Measurements from ENCODE around the gene CMTM1. TPM values are rescaled to one million over a fixed set of nuclear protein-coding genes. Genes with fewer than 3 reads are reported as not detected.

The CMTM1 gene
- total RNA-seq, 1 donor from 2014 or later: 0.95 TPM

DNA sequence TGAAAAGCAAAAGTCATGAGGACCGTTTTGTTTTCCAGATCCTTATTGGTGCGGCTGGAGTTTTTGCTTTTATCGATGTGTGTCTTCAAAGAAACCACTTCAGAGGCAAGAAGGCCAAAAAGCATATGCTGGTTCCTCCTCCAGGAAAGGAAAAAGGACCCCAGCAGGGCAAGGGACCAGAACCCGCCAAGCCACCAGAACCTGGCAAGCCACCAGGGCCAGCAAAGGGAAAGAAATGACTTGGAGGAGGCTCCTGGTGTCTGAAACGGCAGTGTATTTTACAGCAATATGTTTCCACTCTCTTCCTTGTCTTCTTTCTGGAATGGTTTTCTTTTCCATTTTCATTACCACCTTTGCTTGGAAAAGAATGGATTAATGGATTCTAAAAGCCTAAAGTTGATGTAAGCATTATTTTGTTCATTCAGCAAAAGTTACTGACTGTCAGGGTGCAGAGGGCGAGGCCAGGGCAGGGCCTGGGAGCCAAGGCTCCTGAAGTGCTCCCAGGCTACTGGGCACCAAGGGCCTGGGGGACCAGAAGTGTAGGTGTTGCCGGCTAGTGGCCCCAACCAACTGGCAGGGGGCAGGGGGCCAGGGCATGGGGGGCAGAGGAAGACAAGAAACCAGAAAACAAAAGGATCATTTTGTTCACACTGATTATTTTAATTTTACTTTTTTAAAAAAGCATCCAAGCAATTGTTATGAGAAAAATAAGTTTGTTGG, 21.8 kb downstream of the CMTM1 start:
- no peak for ATAC-seq (ENCODE audit: low read depth)
- Mint-ChIP-seq H3K27me3 (peaks cover 21% of the 10 kb centered on the region), H3K27ac (no peak overlapping the region), H3K4me1 (peaks cover 33% of the 10 kb centered on the region), H3K36me3 (ENCODE audit: low read depth) (no peaks in the 10 kb centered on the region), H3K4me3 (no peak overlapping the region), H3K9me3 (no peaks in the 10 kb centered on the region)
- CTCF ChIA-PET: no interaction called here
- intact Hi-C loops (cut with micrococcal nuclease): no loop called here
- POLR2A ChIA-PET: no interaction called here
- no peak for DNase-seq
- TF ChIP-seq, protein P1, sequence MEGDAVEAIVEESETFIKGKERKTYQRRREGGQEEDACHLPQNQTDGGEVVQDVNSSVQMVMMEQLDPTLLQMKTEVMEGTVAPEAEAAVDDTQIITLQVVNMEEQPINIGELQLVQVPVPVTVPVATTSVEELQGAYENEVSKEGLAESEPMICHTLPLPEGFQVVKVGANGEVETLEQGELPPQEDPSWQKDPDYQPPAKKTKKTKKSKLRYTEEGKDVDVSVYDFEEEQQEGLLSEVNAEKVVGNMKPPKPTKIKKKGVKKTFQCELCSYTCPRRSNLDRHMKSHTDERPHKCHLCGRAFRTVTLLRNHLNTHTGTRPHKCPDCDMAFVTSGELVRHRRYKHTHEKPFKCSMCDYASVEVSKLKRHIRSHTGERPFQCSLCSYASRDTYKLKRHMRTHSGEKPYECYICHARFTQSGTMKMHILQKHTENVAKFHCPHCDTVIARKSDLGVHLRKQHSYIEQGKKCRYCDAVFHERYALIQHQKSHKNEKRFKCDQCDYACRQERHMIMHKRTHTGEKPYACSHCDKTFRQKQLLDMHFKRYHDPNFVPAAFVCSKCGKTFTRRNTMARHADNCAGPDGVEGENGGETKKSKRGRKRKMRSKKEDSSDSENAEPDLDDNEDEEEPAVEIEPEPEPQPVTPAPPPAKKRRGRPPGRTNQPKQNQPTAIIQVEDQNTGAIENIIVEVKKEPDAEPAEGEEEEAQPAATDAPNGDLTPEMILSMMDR (IDR thresholded peaks at IDR 0.05): no peak

DNA sequence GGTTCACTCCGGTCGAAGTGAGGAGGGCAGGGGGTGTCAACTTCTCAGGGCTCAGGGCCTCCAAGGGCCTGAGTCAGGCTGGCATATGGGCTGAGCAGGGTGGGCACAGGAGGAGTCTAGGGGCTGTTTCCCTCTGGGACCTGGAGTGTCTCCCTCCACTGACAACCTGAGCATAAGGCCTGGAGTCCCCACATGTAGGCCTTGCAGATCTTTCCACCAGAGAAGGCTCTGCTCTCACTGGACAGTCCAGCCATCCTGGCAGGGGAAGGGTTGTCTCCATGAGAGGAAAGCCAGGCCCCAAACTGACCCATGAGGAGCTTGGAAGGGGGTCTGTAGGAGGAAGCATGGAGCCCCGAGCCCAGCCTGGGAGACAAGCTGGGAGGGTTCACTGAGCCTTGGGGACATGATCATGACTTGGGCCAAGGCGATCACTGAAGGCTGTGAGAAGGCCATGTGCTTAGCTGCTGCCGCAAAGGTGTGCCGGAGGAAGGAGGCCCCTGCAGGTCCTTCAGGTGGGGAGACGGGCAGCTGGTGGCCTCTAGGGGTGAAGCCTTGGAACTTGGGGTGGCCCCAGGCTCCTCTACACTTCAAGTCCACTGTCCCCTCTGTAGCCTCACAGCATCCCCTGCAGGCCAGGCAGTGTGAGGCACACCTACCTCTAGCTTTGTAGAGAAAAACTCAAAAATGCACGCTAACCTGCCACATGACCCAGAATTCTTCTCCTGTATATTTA, 22.9 kb downstream of the CMTM1 start:
- Mint-ChIP-seq H3K4me3 (peak overlapping the region; percentile 13), H3K27ac (no peak overlapping the region), H3K4me1 (peaks cover 34% of the 10 kb centered on the region), H3K36me3 (ENCODE audit: low read depth) (no peaks in the 10 kb centered on the region), H3K9me3 (peaks cover 3% of the 10 kb centered on the region), H3K27me3 (peaks cover 20% of the 10 kb centered on the region)
- intact Hi-C loops (cut with micrococcal nuclease): loop anchor here (1.0 kb wide), 3 partner anchors 77 to 183 kb away; no protein-coding TSS in a partner anchor
- ATAC-seq (ENCODE audit: low read depth) (peak; percentile 87), DNase-seq (no peak)
- TF ChIP-seq, protein P1 (IDR thresholded peaks at IDR 0.05): no peak
- CTCF ChIA-PET: interaction anchor here (0.5 to 1.5 kb wide), 18 partner anchors 10 to 184 kb away, joined by 3 to 11 read pairs (median 4); partner anchors contain the start of genes CKLF and CMTM2
- POLR2A ChIA-PET: interaction anchor here (0.7 to 1.8 kb wide), 3 partner anchors 10 to 73 kb away, joined by 3 to 8 read pairs (median 5); partner anchors contain the start of genes CMTM2 and CMTM3

DNA sequence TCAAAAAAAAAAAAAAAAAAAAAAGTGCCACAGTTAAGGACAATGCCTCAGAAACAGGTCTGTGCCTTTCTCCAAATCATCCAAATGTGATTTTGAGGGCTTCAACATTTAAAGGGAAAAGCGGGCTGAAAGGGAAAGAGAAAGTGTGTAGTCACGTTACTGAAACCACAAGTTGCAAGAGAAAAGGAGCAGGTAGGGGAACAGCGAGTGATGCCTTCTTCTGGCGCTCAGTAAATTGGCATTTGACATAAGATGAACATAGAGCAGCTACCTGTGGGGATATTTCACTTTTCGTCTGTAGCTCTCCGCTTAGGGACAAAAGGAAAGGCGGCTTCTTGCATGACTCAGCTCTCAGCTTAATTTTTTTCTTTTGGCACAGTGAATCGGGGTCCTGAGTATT, 24.1 kb downstream of the CMTM1 start:
- Mint-ChIP-seq H3K36me3 (ENCODE audit: low read depth) (no peaks in the 10 kb centered on the region), H3K4me1 (peaks cover 41% of the 10 kb centered on the region), H3K27me3 (peaks cover 15% of the 10 kb centered on the region), H3K9me3 (peaks cover 3% of the 10 kb centered on the region), H3K27ac (peak overlapping the region; percentile 12), H3K4me3 (peak overlapping the region; percentile 82)
- DNase-seq (no peak), ATAC-seq (ENCODE audit: low read depth) (no peak)
- ChIA-PET CTCF (interaction anchor here (1.0 to 1.5 kb wide), 5 partner anchors 19 to 184 kb away, joined by 3 to 4 read pairs (median 4); no protein-coding TSS in a partner anchor), POLR2A (interaction anchor here (0.7 to 1.8 kb wide), 3 partner anchors 14 to 1937 kb away, joined by 3 to 8 read pairs (median 5); partner anchors contain the start of gene CMTM3)
- intact Hi-C loops (cut with micrococcal nuclease): loop anchor here (1.0 kb wide), 1 partner anchor 13 kb away; no protein-coding TSS in a partner anchor
- TF ChIP-seq, protein P1 (IDR thresholded peaks at IDR 0.05): no peak

DNA sequence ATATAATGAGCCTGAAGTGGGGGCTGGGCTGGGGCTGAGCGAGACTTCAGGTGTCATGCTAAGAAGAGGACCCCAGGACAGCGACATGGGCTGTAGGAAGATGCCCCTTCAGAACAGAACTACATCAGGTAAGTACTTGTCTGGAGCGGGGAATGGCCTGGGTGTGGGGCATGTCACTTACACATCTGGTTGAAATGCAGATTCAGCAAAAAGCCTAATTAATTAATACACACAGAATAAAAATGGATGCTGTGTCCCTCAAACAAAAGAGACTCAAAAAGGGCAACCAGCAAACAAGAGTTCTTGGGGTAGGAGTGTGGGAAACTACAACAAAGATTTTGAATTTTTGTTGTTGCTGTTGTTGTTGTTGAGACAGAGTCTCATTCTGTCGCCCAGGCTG, 24.8 kb downstream of the CMTM1 start:
- Mint-ChIP-seq H3K4me1 (peaks cover 35% of the 10 kb centered on the region), H3K36me3 (ENCODE audit: low read depth) (no peaks in the 10 kb centered on the region), H3K9me3 (peaks cover 3% of the 10 kb centered on the region), H3K27ac (no peak overlapping the region), H3K27me3 (peaks cover 10% of the 10 kb centered on the region), H3K4me3 (no peak overlapping the region)
- ATAC-seq (ENCODE audit: low read depth) (no peak), DNase-seq (no peak)
- ChIA-PET CTCF (interaction anchor here (1.0 to 1.2 kb wide), 2 partner anchors 79 to 184 kb away, joined by 4 read pairs; no protein-coding TSS in a partner anchor), POLR2A (no interaction called here)
- TF ChIP-seq, protein P1 (IDR thresholded peaks at IDR 0.05): no peak
- intact Hi-C loops (cut with micrococcal nuclease): no loop called here

DNA sequence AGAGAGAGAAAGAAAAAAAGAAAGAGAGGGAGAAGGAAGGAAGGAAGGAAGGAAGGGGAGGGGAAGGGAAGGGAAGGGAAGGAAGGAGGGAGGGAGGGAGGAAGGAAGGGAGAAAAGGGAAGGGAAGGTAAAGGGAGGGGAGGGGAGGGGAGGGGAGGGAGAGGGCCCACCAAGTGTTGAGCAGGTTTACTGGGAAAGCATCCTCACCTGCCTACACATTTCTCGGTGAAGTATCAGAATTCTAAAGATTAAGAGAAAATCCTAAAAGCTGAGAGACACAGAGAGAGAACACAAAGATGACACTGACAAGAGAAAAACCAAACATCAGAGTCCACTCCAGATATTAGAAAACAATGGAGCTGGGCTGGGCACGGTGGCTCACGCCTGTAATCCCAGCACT, 26.0 kb downstream of the CMTM1 start:
- H3K27ac Mint-ChIP-seq: no peak overlapping the region
- ATAC-seq (ENCODE audit: low read depth) (no peak), DNase-seq (no peak)
- CTCF ChIA-PET: no interaction called here
- peaks cover 3% of the 10 kb centered on the region for H3K9me3 Mint-ChIP-seq
- TF ChIP-seq, protein P1 (IDR thresholded peaks at IDR 0.05): no peak
- peaks cover 6% of the 10 kb centered on the region for H3K27me3 Mint-ChIP-seq
- no peaks in the 10 kb centered on the region for H3K36me3 Mint-ChIP-seq (ENCODE audit: low read depth)
- H3K4me3 Mint-ChIP-seq: no peak overlapping the region
- POLR2A ChIA-PET: no interaction called here
- peaks cover 35% of the 10 kb centered on the region for H3K4me1 Mint-ChIP-seq
- intact Hi-C loops (cut with micrococcal nuclease): no loop called here
